ENCODE results near the gene SEPTIN10. TPM values are rescaled to one million over a fixed set of nuclear protein-coding genes. Genes with fewer than 3 reads are reported as not detected.
A peak's percentile ranks its signal among the peaks of the same experiment; 100 is the strongest.

SEPTIN10 gene
- total and polyA plus RNA-seq, 2 of the 8 experiments (the other 6 are each of a cell fraction or from before 2014, with no cell fraction given): 23.7 to 101 TPM

DNA sequence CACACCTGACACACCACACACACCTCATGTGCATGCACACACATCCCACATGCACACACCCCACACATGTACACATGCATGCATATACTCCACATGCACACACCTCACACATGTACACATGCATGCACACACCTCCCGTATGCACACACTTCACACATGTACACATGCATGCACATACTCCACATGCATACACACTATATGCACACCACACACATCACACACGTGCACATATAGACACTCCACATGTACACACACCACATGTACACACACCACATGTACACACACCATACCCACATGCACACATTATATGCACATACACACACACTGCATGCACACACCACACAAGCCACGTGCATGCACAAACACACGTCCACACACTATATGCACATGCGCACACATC is 100.5 kb downstream of the SEPTIN10 start:
- Histone ChIP-seq H4K8ac (ENCODE audit: extremely low read depth, insufficient read depth, low read length) (no peak overlapping the region), H2BK12ac (ENCODE audit: low read depth, low read length) (peak overlapping the region; percentile 11; the same call in 1 of the 2 replicates), H3K23ac (ENCODE audit: insufficient read length) (no peak overlapping the region), H4K91ac (replicated peaks; ENCODE audit: insufficient read length, low read length) (peak overlapping the region; percentile 65), H3K14ac (ENCODE audit: insufficient read length) (no peak overlapping the region), H2BK5ac (ENCODE audit: low read depth, low read length) (peak overlapping the region; percentile 83), H3K18ac (ENCODE audit: extremely low read depth, low read length) (no peak overlapping the region), H3K27me3 (replicated peaks in 1 of 4; ENCODE audit: control insufficient read depth in 3 of 4, extremely low read depth in 1 of 4, insufficient read depth in 3 of 4, low read length in 3 of 4) (no peaks in the 10 kb centered on the region), H4K20me1 (replicated peaks in 1 of 2; ENCODE audit: control insufficient read depth in 1 of 2, insufficient read depth in 2 of 2, low read length in 2 of 2) (peaks cover 0 to 4% of the 10 kb centered on the region in 2 experiments), H4K5ac (ENCODE audit: insufficient read length, low read depth, low read length) (no peak overlapping the region), H3K4me2 (ENCODE audit: insufficient read depth in 1 of 2, low read depth in 2 of 2, low read length in 2 of 2) (no peak overlapping the region), H3K4me1 (replicated peaks in 1 of 4; ENCODE audit: control insufficient read depth in 3 of 4, insufficient read depth in 4 of 4, low read length in 3 of 4) (no peaks in the 10 kb centered on the region), H3K9me3 (ENCODE audit: insufficient read depth in 2 of 2, low read depth in 1 of 2, low read length in 1 of 2) (no peaks in the 10 kb centered on the region), H3K79me2 (ENCODE audit: control insufficient read depth in 1 of 2, insufficient read depth in 2 of 2, low read length in 2 of 2) (no peaks in the 10 kb centered on the region), H3K4ac (replicated peaks; ENCODE audit: insufficient read length, low read depth, low read length) (no peak overlapping the region), H3K9ac (replicated peaks in 1 of 4; ENCODE audit: extremely low read depth in 1 of 4, low read depth in 3 of 4, low read length in 3 of 4) (no peak overlapping the region), H3K23me2 (ENCODE audit: low read depth, low read length) (no peaks in the 10 kb centered on the region; the same call in 1 of the 2 replicates), H2AK5ac (ENCODE audit: low read depth, low read length) (no peak overlapping the region), H3K27ac (ENCODE audit: low read depth, low read length) (no peak overlapping the region), H2BK20ac (ENCODE audit: low read length) (no peak overlapping the region), H2AFZ (ENCODE audit: low read length) (no peak overlapping the region), H3K36me3 (ENCODE audit: control insufficient read depth in 2 of 4, insufficient read depth in 4 of 4, low read length in 3 of 4) (no peaks in the 10 kb centered on the region), H3K79me1 (ENCODE audit: low read depth, low read length) (no peaks in the 10 kb centered on the region), H2BK15ac (ENCODE audit: low read length) (no peak overlapping the region), H3K56ac (replicated peaks; ENCODE audit: insufficient read length, low read depth, low read length) (no peak overlapping the region), H2BK120ac (replicated peaks; ENCODE audit: low read depth, low read length) (no peak overlapping the region), H3K4me3 (ENCODE audit: extremely low read depth in 1 of 4, insufficient read depth in 2 of 4, low read depth in 3 of 4, low read length in 4 of 4) (no peak overlapping the region)
- DNase-seq (ENCODE audit: low read depth in 1 of 2, low spot score in 2 of 2): no peak
- no peak for TF ChIP-seq FOSL1 (IDR thresholded peaks at IDR 0.05; ENCODE audit: insufficient read depth, low read depth, low read length)
- no peak for TF ChIP-seq RXRA (IDR thresholded peaks at IDR 0.05; ENCODE audit: insufficient read depth, low read depth, low read length)
- WGBS, 2 experiments (ENCODE audit: extremely low coverage in 1 of 2, insufficient coverage in 1 of 2, insufficient read length in 1 of 2, insufficient replicate concordance in 2 of 2, low coverage in 1 of 2, low lambda C conversion rate in 2 of 2, missing lambda C conversion rate in 1 of 2): 89% methylated on average over 5 of the region's 5 CpGs; no CpG with 5 or more reads in 1 of the 2 experiments
- ChIA-PET CTCF (ENCODE audit: partially characterized antibody) (interaction anchor here (3.9 kb wide), 1 partner anchor 14 kb away, joined by 22 read pairs; no protein-coding TSS in a partner anchor), POLR2A (ENCODE audit: partially characterized antibody) (no interaction called here)
- no peak for FAIRE-seq

Data from H1 (cell line).